Neural cell (in vitro differentiated cells): ENCODE measurements around the gene EXOC4. TPM values are rescaled to one million over a fixed set of nuclear protein-coding genes. Genes with fewer than 3 reads are reported as not detected.

Experiments
- H2AFZ ChIP-seq: fragments of 200-600, 300-800 bp; sonication (generic), shearing (Covaris generic); 2 replicates; pipeline ENCODE4 v1.6.0; 2014; ENCODE audit warnings: low read depth, mild to moderate bottlenecking, antibody characterized with exemption, low read length, moderate library complexity
- H3F3A ChIP-seq: fragments of 200-600 bp; shearing (Covaris generic); 2 replicates; pipeline ENCODE4 v1.6.1; 2016; ENCODE audit warnings: mild to moderate bottlenecking, moderate library complexity, mixed read lengths, antibody characterized with exemption, low read length; ENCODE audit not compliant: insufficient read depth, poor library complexity, severe bottlenecking
- H3K27ac ChIP-seq: fragments of 200-600, 300-800 bp; sonication (generic), shearing (Covaris generic); 2 replicates; pipeline ENCODE4 v1.5.1; 2014; ENCODE audit warnings: mild to moderate bottlenecking, low read length, moderate library complexity
- H3K27me3 ChIP-seq: fragments of 300-800, 200-600 bp; sonication (generic), shearing (Covaris generic); 2 replicates; pipeline ENCODE4 v1.6.0; 2014; ENCODE audit warnings: mild to moderate bottlenecking, low read depth, low read length, moderate library complexity; ENCODE audit not compliant: insufficient read depth
- H3K36me3 ChIP-seq: fragments of 300-800, 200-600 bp; sonication (generic), shearing (Covaris generic); 2 replicates; pipeline ENCODE4 v1.5.1; 2014; ENCODE audit warnings: mild to moderate bottlenecking, antibody characterized with exemption, low read length, moderate library complexity; ENCODE audit not compliant: insufficient read depth
- H3K4me2 ChIP-seq: fragments of 300-800, 200-600 bp; sonication (generic), shearing (Covaris generic); 2 replicates; pipeline ENCODE4 v1.6.0; 2014; ENCODE audit warnings: mild to moderate bottlenecking, low read length
- H3K4me3 ChIP-seq: fragments of 300-800, 200-600 bp; sonication (generic), shearing (Covaris generic); 2 replicates; pipeline ENCODE4 v1.5.1; 2014; ENCODE audit warnings: mild to moderate bottlenecking, low read length, moderate library complexity
- H3K79me2 ChIP-seq: fragments of 200-600 bp; shearing (Covaris generic); replicated peaks from 2 replicates; pipeline ENCODE4 v1.6.0; 2014; ENCODE audit warnings: mild to moderate bottlenecking, low read length, moderate library complexity; ENCODE audit not compliant: insufficient read depth
- H3K9ac ChIP-seq: fragments of 300-800, 200-600 bp; sonication (generic), shearing (Covaris generic); 2 replicates; pipeline ENCODE4 v1.6.1; 2016; ENCODE audit warnings: mild to moderate bottlenecking, low read length, mixed read lengths
- H3K9me2 ChIP-seq: fragments of 200-600 bp; shearing (Covaris generic); 2 replicates; pipeline ENCODE4 v1.6.1; 2016; ENCODE audit warnings: mild to moderate bottlenecking, low read length, mixed read lengths; ENCODE audit not compliant: insufficient read depth
- H3K9me3 ChIP-seq: fragments of 200-600, 300-800 bp; sonication (generic), shearing (Covaris generic); 2 replicates; pipeline ENCODE4 v1.6.1; 2016; ENCODE audit warnings: mild to moderate bottlenecking, mixed run types, low read length, moderate library complexity, mixed read lengths
- H4K20me1 ChIP-seq: fragments of 200-600 bp; shearing (Covaris generic); 2 replicates; pipeline ENCODE4 v1.6.1; 2016; ENCODE audit warnings: mild to moderate bottlenecking, mixed run types; ENCODE audit not compliant: insufficient read depth
- EP300 ChIP-seq: fragments of 450-650 bp; conservative IDR thresholded peaks from 2 replicates; pipeline ENCODE4 v1.6.1; 2014; ENCODE audit warnings: antibody characterized with exemption, mild to moderate bottlenecking, moderate library complexity; ENCODE audit not compliant: poor library complexity, severe bottlenecking
- EZH2 ChIP-seq: fragments of 200-600, 300-800 bp; shearing (Covaris generic), sonication (generic); IDR thresholded peaks from 2 replicates; pipeline ENCODE4 v1.6.1; 2014; ENCODE audit warnings: antibody characterized with exemption, low read length, borderline replicate concordance, mild to moderate bottlenecking; ENCODE audit not compliant: insufficient read depth, poor library complexity, severe bottlenecking
- MXI1 ChIP-seq: fragments of 450-650 bp; conservative IDR thresholded peaks from 2 replicates; pipeline ENCODE4 v1.6.1; 2014; ENCODE audit warnings: antibody characterized with exemption, mild to moderate bottlenecking; ENCODE audit not compliant: poor library complexity, severe bottlenecking
- POLR2AphosphoS5 ChIP-seq: IDR thresholded peaks from 2 replicates; pipeline ENCODE4 v1.6.1; 2012
- RAD21 ChIP-seq: fragments of 450-650 bp; conservative IDR thresholded peaks from 2 replicates; pipeline ENCODE4 v1.6.1; 2014; ENCODE audit warnings: antibody characterized with exemption, mild to moderate bottlenecking, moderate library complexity
- SMC3 ChIP-seq: fragments of 450-650 bp; conservative IDR thresholded peaks from 2 replicates; pipeline ENCODE4 v1.6.1; 2014; ENCODE audit warnings: antibody characterized with exemption, mild to moderate bottlenecking, moderate library complexity; ENCODE audit not compliant: poor library complexity
- TAF1 ChIP-seq: IDR thresholded peaks from 2 replicates; pipeline ENCODE4 v1.6.1; 2012; ENCODE audit warnings: low read depth
- polyA plus RNA-seq: library from polyadenylated mRNA; depleted of rRNA; stranded (reverse); fragments of >200 nt; gene quantifications from 2 replicates; pipeline ENCODE4 v1.2.3, GENCODE V29; 2014
- TF ChIP-seq, protein P1 (sequence below): IDR thresholded peaks from 2 replicates; pipeline ENCODE4 v1.6.1; 2012; ENCODE audit warnings: borderline replicate concordance
- TF ChIP-seq, protein P2 (sequence below): fragments of 450-650 bp; IDR thresholded peaks from 2 replicates; pipeline ENCODE4 v1.5.1; 2014; ENCODE audit warnings: antibody characterized with exemption, mild to moderate bottlenecking, moderate library complexity; ENCODE audit not compliant: poor library complexity, severe bottlenecking

Gene EXOC4
- polyA plus RNA-seq, 1 donor from 2014 or later = 36.5 TPM

DNA sequence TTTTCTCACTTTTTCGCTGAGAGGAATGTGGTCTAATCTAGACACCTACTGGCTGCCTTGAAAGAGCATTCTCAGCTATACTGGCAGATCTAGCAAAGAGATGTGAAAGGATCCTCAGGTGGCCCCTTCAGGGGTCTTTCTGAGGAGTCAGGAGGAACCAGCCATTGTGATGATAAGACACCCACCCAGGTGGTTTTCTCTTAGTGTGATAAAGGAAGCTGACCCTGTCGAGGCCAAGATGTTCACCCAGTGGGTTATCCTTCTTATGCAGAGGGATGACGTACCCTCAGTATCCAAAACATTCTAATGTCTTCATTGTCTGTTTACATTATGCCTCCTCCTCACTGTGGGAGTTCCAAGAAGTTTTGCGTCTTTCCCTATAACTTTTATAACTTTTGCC lies 776.0 kb downstream of the EXOC4 start:
- no peaks in the 10 kb centered on the region for H3F3A ChIP-seq
- no peaks in the 10 kb centered on the region for H3K9me3 ChIP-seq
- H2AFZ ChIP-seq = no peak overlapping the region
- TF ChIP-seq TAF1 = no peak
- no peak for TF ChIP-seq SMC3
- TF ChIP-seq MXI1 = no peak
- no peak for TF ChIP-seq RAD21
- no peaks in the 10 kb centered on the region for H3K27me3 ChIP-seq
- no peaks in the 10 kb centered on the region for H3K9me2 ChIP-seq
- H4K20me1 ChIP-seq = no peaks in the 10 kb centered on the region
- H3K4me3 ChIP-seq = no peak overlapping the region
- no peak overlapping the region for H3K4me2 ChIP-seq
- no peaks in the 10 kb centered on the region for H3K36me3 ChIP-seq
- H3K79me2 ChIP-seq = no peaks in the 10 kb centered on the region
- no peak overlapping the region for H3K27ac ChIP-seq
- no peak overlapping the region for H3K9ac ChIP-seq

DNA sequence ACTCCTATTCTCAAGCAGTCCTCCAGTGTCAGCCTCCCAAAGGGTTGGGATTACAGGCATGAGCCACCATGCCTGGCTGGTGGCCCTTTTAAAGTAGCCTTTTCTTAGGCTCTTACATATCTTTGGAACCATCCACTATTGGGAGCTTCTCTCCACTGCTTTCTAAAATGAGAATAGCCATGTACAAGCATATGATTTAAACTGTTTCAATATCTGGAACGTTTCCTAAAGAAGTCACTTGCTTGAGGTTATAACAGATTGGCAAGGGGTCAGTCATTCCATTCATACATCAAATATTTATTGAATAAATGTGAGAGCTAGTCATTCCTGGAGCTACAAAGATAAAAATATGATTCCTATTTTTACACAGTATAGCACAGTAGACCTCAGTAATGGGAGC lies 776.9 kb downstream of the EXOC4 start:
- Histone ChIP-seq H3K27ac (no peak overlapping the region), H3F3A (no peaks in the 10 kb centered on the region), H3K9ac (no peak overlapping the region), H3K9me2 (no peaks in the 10 kb centered on the region), H3K36me3 (no peaks in the 10 kb centered on the region), H3K27me3 (no peaks in the 10 kb centered on the region), H2AFZ (no peak overlapping the region), H4K20me1 (no peaks in the 10 kb centered on the region), H3K9me3 (no peaks in the 10 kb centered on the region), H3K79me2 (no peaks in the 10 kb centered on the region), H3K4me3 (no peak overlapping the region), H3K4me2 (no peak overlapping the region)
- TF ChIP-seq, protein P1, sequence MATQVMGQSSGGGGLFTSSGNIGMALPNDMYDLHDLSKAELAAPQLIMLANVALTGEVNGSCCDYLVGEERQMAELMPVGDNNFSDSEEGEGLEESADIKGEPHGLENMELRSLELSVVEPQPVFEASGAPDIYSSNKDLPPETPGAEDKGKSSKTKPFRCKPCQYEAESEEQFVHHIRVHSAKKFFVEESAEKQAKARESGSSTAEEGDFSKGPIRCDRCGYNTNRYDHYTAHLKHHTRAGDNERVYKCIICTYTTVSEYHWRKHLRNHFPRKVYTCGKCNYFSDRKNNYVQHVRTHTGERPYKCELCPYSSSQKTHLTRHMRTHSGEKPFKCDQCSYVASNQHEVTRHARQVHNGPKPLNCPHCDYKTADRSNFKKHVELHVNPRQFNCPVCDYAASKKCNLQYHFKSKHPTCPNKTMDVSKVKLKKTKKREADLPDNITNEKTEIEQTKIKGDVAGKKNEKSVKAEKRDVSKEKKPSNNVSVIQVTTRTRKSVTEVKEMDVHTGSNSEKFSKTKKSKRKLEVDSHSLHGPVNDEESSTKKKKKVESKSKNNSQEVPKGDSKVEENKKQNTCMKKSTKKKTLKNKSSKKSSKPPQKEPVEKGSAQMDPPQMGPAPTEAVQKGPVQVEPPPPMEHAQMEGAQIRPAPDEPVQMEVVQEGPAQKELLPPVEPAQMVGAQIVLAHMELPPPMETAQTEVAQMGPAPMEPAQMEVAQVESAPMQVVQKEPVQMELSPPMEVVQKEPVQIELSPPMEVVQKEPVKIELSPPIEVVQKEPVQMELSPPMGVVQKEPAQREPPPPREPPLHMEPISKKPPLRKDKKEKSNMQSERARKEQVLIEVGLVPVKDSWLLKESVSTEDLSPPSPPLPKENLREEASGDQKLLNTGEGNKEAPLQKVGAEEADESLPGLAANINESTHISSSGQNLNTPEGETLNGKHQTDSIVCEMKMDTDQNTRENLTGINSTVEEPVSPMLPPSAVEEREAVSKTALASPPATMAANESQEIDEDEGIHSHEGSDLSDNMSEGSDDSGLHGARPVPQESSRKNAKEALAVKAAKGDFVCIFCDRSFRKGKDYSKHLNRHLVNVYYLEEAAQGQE = no peak
- no peak for TF ChIP-seq EZH2
- TF ChIP-seq, protein P2, sequence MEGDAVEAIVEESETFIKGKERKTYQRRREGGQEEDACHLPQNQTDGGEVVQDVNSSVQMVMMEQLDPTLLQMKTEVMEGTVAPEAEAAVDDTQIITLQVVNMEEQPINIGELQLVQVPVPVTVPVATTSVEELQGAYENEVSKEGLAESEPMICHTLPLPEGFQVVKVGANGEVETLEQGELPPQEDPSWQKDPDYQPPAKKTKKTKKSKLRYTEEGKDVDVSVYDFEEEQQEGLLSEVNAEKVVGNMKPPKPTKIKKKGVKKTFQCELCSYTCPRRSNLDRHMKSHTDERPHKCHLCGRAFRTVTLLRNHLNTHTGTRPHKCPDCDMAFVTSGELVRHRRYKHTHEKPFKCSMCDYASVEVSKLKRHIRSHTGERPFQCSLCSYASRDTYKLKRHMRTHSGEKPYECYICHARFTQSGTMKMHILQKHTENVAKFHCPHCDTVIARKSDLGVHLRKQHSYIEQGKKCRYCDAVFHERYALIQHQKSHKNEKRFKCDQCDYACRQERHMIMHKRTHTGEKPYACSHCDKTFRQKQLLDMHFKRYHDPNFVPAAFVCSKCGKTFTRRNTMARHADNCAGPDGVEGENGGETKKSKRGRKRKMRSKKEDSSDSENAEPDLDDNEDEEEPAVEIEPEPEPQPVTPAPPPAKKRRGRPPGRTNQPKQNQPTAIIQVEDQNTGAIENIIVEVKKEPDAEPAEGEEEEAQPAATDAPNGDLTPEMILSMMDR = no peak
- TF ChIP-seq MXI1 = no peak
- no peak for TF ChIP-seq EP300
- no peak for TF ChIP-seq TAF1
- no peak for TF ChIP-seq SMC3
- no peak for TF ChIP-seq RAD21
- TF ChIP-seq POLR2AphosphoS5 = no peak

DNA sequence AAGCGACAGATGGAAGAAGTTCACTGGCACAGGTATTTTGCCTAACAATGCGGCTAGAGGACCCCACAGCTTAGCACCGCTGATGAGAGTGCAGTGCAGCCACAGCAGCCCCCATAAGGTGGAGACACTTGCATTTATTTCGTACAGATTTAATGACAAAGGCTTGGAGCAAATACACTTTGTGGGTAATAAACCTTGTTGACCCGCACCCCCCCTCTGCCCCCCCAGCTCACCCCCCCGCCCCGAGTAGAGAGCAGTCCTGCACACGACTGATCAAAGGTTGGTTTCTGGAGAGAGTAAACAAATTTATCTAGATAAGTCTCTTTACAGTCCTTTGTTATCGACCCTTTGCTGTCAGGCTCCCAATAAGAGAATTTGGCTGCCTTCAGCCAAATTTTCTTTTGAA lies 777.6 kb downstream of the EXOC4 start:
- H3K4me2 ChIP-seq = no peak overlapping the region
- H3K79me2 ChIP-seq = no peaks in the 10 kb centered on the region
- no peaks in the 10 kb centered on the region for H3K27me3 ChIP-seq
- H3K27ac ChIP-seq = no peak overlapping the region
- H2AFZ ChIP-seq = no peak overlapping the region
- no peak overlapping the region for H3K4me3 ChIP-seq
- no peaks in the 10 kb centered on the region for H3K9me3 ChIP-seq
- H3F3A ChIP-seq = no peaks in the 10 kb centered on the region
- TF ChIP-seq EP300 (no peak), SMC3 (no peak), EZH2 (no peak), POLR2AphosphoS5 (no peak), MXI1 (no peak), RAD21 (no peak), TAF1 (no peak)
- TF ChIP-seq, protein P1 = no peak
- TF ChIP-seq, protein P2 = no peak
- H3K36me3 ChIP-seq = no peaks in the 10 kb centered on the region
- no peak overlapping the region for H3K9ac ChIP-seq
- H3K9me2 ChIP-seq = no peaks in the 10 kb centered on the region
- H4K20me1 ChIP-seq = no peaks in the 10 kb centered on the region
